PFSK-1 (cell line): Measurements from ENCODE around the gene MCOLN3.

Experiments
- FOXP2 ChIP-seq: optimal IDR thresholded peaks from 2 replicates; pipeline ENCODE3; 2011; ENCODE audit warnings: borderline replicate concordance, control low read depth, inconsistent platforms; ENCODE audit not compliant: insufficient read depth; ENCODE audit errors: extremely low read length, extremely low read depth
- POLR2AphosphoS5 ChIP-seq: IDR thresholded peaks from 2 replicates; pipeline ENCODE4 v1.6.1; 2012; ENCODE audit warnings: low read depth, mild to moderate bottlenecking, control low read depth, low read length, moderate library complexity
- SIN3A ChIP-seq: IDR thresholded peaks from 2 replicates; pipeline ENCODE4 v1.6.1; 2012; ENCODE audit warnings: mild to moderate bottlenecking, low read length, moderate library complexity, borderline replicate concordance; ENCODE audit not compliant: insufficient read depth
- TAF1 ChIP-seq: IDR thresholded peaks from 2 replicates; pipeline ENCODE4 v1.6.1; 2012; ENCODE audit warnings: low read length, control low read depth, borderline replicate concordance; ENCODE audit not compliant: insufficient read depth
- TF ChIP-seq, protein P1 (sequence below), 2 experiments: IDR thresholded peaks; 2 replicates each; pipeline versions ENCODE4 v1.6.1 to v1.8.0; 2011 to 2012; ENCODE audit warnings: low read depth in 2 of 2, low read length in 2 of 2, control low read depth in 1 of 2, inconsistent platforms in 1 of 2, mild to moderate bottlenecking in 1 of 2, moderate library complexity in 1 of 2; ENCODE audit not compliant: insufficient read depth in 1 of 2

Gene MCOLN3

DNA sequence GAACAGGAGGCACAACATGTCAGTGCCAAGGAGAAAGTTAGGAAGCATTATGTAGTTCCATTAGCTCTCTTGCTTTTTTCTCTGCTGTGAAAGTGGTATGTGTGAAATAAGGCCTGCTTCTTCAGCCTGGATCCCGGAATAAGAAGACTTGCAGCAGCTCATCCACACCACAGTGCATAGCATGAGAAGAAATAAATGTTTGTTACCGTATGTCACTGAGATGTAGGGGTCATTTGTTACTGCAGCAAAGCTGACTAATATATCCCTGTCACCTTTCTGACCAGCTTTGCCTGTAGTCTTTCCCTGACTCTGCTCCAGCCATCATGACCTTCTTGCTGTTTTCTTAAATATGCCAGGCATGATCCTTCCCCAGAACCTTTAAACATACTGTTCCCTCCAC is 20.5 kb upstream of the MCOLN3 start:
- TF ChIP-seq TAF1 (no peak), POLR2AphosphoS5 (no peak), SIN3A (no peak), FOXP2 (no peak)
- TF ChIP-seq, protein P1, sequence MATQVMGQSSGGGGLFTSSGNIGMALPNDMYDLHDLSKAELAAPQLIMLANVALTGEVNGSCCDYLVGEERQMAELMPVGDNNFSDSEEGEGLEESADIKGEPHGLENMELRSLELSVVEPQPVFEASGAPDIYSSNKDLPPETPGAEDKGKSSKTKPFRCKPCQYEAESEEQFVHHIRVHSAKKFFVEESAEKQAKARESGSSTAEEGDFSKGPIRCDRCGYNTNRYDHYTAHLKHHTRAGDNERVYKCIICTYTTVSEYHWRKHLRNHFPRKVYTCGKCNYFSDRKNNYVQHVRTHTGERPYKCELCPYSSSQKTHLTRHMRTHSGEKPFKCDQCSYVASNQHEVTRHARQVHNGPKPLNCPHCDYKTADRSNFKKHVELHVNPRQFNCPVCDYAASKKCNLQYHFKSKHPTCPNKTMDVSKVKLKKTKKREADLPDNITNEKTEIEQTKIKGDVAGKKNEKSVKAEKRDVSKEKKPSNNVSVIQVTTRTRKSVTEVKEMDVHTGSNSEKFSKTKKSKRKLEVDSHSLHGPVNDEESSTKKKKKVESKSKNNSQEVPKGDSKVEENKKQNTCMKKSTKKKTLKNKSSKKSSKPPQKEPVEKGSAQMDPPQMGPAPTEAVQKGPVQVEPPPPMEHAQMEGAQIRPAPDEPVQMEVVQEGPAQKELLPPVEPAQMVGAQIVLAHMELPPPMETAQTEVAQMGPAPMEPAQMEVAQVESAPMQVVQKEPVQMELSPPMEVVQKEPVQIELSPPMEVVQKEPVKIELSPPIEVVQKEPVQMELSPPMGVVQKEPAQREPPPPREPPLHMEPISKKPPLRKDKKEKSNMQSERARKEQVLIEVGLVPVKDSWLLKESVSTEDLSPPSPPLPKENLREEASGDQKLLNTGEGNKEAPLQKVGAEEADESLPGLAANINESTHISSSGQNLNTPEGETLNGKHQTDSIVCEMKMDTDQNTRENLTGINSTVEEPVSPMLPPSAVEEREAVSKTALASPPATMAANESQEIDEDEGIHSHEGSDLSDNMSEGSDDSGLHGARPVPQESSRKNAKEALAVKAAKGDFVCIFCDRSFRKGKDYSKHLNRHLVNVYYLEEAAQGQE (IDR thresholded peaks at IDR 0.05; ENCODE audit: insufficient read depth in 1 of 2, low read depth in 2 of 2, low read length in 2 of 2), result no peak

DNA sequence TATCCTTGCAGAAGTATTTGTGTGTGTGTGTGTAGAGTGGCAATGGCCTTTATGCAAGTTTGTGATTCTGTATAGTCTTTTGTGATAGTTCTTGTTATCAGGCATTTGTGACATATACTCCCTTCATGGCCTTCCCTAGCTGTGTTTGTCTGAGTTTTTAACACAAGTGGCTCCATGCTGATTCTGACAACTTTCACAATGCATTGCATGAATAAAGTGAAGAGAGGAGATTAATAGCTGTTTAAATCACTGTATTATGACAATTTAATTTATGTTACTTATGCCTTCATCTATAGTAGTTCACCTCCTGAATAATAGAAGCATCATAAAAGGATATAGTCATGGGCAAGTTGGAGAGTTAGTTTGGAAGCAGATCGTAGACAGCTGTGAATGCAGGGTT is 17.2 kb upstream of the MCOLN3 start:
- TF ChIP-seq FOXP2 (no peak), POLR2AphosphoS5 (no peak), SIN3A (no peak), TAF1 (no peak)
- TF ChIP-seq, protein P1 (IDR thresholded peaks at IDR 0.05; ENCODE audit: insufficient read depth in 1 of 2, low read depth in 2 of 2, low read length in 2 of 2), result no peak

DNA sequence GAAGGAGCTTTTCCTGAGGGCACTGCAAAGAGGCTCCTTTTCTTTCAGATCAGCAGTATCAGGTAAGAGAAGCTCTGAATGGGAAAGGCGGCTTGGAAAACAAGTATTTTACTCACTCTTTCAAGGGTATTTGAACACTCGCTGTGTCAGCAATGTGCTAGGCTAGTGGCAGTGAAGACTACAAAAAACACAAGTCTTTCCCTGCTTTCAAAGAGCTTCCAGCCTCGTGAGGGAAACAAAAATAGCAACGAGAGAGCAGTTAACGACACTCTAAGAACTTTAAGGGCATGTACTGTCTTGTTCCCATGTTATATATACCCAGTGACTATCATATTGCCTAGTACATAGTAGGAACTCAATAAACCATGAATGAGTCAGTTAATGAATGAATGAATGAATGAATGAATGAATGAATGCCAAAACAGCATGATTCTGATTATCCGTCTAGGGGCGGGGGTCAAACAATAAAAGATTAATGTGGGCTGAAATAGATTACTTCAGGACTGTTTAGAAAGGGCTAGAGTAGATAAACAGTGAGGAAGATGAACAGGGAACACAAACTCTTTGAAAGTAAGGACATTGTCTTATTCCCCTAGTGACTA is 14.2 kb upstream of the MCOLN3 start:
- TF ChIP-seq POLR2AphosphoS5, result no peak

DNA sequence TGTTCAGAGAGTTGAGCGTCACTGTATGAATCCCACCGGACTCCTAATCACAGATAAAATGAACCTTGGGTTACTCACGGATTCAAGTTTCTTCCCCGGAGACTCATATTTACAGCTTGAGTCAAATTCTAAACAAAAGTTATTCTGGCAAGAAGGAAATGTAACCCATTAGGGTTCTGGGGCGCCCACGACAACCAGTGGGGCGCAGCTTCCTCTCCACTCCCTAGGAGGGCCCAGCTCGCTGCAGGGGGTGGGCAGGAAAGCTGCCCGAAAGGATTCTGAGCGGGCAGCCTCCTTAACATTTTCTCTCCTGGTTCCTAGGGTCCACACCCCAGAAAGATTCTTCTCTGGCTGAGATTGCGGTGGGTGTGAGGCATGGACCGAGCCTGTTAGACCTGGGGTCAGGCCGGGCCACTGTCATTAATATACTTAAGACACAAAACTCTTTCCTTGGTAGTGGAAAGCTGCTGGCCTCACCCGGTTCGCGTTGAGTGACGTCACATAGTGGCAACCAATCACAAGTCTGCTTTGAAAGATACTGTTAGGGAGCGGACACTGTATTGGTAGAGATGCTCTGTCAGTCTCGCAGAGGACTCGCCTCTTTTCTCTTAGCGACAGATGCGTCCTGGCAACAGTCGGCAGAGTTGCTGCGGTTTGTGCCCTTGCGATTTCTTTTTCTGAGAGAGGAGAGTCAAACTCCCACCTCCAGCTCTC is 13.6 kb upstream of the MCOLN3 start:
- TF ChIP-seq, protein P1 (IDR thresholded peaks at IDR 0.05; ENCODE audit: insufficient read depth in 1 of 2, low read depth in 2 of 2, low read length in 2 of 2), result no peak
- TF ChIP-seq TAF1, result no peak
- TF ChIP-seq SIN3A, result no peak
- no peak for TF ChIP-seq FOXP2
- no peak for TF ChIP-seq POLR2AphosphoS5

- TF ChIP-seq POLR2AphosphoS5 (no peak), FOXP2 (no peak), TAF1 (no peak), SIN3A (no peak)
- TF ChIP-seq, protein P1 (IDR thresholded peaks at IDR 0.05; ENCODE audit: insufficient read depth in 1 of 2, low read depth in 2 of 2, low read length in 2 of 2), result no peak
These were observed 11.7 kb upstream of the MCOLN3 start for GRCh38 chr1:85060038-85060437.
